ENCODE measurements around the gene CNOT8.

DNA sequence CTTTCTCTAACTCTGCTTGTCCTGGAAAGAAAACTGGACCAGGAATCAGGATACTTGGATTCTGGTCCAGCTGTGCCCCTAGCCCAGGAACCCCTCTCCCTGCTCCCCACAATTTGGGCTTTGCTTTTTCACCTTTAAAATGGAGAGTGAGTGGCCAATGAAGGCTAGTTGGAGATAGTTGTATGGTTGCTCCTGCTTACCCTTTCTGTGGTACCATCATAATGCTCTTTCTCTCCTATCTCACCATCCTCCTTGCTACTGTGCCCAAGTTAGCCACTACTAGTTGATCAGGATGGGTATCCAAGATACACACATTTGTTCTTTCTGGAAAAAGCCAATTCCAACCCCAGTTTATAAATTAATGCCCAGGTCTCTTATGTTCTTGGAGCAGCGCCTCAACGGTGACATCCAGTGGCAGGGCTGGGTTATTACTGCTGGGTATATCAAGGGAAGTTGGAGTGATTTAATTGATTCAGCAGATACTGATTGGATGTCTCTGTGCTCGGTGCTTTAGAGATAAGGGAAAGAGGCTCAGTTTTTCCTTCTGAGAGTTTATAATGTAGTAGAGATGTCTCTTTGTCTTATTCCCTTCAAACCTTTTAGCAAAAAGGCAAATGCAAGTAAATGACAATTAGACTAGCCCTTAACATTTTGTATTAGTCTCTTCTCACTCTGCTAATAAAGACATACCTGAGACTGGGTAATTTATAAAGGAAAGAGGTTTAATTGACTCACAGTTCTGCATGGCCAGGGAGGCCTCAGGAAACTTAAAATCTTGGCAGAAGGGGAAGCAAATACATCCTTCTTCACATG lies 46.6 kb upstream of the CNOT8 start:
- TF ChIP-seq, protein P1, sequence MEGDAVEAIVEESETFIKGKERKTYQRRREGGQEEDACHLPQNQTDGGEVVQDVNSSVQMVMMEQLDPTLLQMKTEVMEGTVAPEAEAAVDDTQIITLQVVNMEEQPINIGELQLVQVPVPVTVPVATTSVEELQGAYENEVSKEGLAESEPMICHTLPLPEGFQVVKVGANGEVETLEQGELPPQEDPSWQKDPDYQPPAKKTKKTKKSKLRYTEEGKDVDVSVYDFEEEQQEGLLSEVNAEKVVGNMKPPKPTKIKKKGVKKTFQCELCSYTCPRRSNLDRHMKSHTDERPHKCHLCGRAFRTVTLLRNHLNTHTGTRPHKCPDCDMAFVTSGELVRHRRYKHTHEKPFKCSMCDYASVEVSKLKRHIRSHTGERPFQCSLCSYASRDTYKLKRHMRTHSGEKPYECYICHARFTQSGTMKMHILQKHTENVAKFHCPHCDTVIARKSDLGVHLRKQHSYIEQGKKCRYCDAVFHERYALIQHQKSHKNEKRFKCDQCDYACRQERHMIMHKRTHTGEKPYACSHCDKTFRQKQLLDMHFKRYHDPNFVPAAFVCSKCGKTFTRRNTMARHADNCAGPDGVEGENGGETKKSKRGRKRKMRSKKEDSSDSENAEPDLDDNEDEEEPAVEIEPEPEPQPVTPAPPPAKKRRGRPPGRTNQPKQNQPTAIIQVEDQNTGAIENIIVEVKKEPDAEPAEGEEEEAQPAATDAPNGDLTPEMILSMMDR (IDR thresholded peaks at IDR 0.05 in 8 of 11, conservative IDR thresholded peaks at IDR 0.05 in 3 of 11): peak; percentile 68 to 89 (median 85)
- TF ChIP-seq POLR2A (IDR thresholded peaks at IDR 0.05) (no peak), POLR2AphosphoS5 (IDR thresholded peaks at IDR 0.05) (no peak)
